ENCODE data around the gene OSBPL3.
"Not testable (repeated sequence)": the region's sequence is repeated elsewhere in the genome, so short reads cannot be mapped to it uniquely, and the experiment has no call there.

The OSBPL3 gene

GRCh38 chr7:24917510-24918239 lies 62.3 kb downstream of the OSBPL3 start:
- DNase-seq: no peak

DNA sequence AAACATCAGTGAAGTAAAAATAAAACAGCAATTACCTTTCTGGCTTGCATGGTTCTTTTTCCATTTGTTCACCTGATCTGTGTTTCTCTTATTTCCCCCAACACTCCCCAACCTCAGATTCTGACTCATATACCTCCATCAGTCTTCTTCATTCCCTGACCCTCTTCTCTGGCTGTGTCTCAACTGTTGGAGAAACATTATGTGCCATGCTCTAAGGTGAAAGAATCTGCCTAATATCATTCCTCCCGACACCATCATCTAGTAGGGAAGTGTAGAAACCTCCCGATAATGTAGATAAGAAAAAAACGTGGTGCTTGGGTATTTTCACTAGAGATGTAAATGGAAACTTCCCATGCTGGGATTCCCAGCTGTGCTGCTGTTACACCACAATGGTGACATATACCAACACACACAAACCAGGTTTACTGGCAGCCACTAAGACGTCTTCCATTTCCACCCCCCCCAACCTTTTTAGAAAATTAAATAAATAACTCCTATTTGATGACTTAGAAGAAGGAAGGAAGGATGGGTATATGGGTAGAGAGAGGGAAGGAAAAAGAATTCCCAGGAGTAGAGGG lies 63.4 kb downstream of the OSBPL3 start:
- DNase-seq: no peak

DNA sequence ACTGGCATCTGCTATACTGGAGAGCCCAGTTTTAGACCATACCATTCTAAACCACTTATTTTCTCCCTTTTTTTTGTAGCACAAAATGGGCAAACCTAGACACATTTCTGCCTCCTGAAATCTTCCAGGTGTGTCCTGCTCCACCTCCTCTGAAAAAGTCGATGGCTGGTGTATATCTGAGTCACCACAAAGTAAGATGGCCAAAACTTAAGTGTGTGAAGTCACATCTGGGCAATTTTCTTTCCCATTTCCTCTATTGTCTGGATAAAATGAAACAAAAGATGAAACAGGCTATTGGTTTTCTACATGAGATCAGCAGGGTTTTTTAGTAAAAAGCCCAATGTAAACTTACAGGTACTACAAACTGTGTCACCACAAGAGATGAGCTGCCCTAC lies 65.5 kb downstream of the OSBPL3 start:
- no peak for DNase-seq

GRCh38 chr7:24913801-24914464 lies 66.0 kb downstream of the OSBPL3 start:
- DNase-seq: no peak

DNA sequence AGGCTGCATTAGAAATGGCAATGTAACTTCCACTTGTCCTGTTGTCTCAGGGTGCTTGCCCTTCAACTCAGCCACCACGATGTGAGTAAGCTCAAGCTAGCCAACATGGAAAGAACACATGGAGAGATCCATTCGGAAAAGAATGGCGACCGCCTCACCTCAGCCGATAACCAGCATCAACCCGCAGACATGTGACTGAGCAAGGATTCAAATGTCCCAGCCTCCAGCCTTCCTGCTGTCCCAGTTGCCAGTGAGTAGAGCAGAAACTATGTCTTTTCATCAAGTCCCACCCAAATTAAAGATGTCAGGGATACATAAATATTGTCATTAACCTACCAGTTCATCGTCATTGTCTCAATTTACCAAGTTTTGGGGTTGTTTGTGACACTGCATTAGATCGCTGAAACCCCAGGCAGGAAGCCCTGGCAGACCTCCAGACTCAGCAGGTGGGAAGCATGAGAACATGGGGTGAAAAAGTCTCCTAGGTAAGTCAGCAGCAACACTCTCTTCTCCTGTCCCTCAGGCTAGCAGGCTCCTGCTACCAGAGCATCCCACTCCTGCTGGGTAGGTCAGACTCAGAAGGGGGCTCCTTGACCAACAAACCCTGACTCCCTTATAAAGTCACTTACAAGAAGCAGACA lies 67.0 kb downstream of the OSBPL3 start:
- no peak for DNase-seq

- no peak for DNase-seq
These were observed 67.6 kb downstream of the OSBPL3 start for GRCh38 chr7:24912424-24912823.

- no peak for DNase-seq
These were observed 68.8 kb downstream of the OSBPL3 start for GRCh38 chr7:24911213-24911603.

- DNase-seq: no peak
These were observed 69.3 kb downstream of the OSBPL3 start for GRCh38 chr7:24910551-24911212.

GRCh38 chr7:24908727-24909126 lies 71.3 kb downstream of the OSBPL3 start:
- no peak for DNase-seq

GRCh38 chr7:24908166-24908565 lies 71.8 kb downstream of the OSBPL3 start:
- DNase-seq: no peak

DNA sequence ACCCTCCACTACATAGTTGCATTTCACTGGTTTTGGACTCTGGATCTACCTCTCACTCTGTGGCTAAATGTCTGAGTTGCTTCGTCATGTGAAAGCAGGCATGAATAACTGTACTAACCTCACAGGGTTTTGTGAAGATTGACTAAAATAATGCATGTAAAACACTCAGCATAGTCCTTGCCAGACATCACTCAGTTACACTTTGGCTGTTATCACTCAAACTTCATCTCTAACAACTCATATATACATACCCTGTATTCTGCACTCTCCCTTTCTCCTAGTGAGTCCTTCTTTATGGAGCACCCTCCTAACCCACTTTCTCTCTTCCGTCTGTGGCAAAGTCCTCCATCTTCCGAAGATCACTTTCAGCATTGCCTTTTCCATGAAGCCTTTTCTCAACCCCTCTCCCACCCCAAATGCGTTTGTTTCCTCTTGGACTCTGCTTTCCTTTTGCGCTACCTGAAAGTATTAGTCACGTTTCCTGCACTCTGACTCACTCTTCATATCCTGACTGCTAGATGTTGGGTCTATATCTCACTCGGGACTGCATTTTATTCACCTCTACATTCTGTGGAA lies 72.6 kb downstream of the OSBPL3 start:
- DNase-seq: no peak

- no peak for DNase-seq
These were observed 73.8 kb downstream of the OSBPL3 start for GRCh38 chr7:24905996-24906770.

DNA sequence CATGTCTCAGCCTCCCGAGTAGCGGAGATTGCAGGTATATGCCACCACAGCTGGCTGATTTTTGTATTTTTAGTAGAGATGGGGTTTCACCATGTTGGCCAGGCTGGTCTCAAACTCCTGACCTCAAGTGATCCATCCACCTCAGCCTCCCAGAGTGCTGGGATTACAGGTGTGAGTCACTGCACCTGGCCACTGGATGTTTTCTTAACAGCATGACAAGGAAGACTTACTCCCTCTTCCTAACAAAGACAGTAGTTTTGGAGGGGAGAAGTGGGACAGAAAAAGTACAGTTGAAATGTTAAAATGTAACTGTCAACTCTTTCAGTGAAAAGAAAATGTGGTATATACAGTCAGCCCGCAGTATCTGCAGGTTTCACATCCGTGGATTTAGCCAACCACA lies 76.0 kb downstream of the OSBPL3 start:
- not testable (repeated sequence) for DNase-seq

DNA sequence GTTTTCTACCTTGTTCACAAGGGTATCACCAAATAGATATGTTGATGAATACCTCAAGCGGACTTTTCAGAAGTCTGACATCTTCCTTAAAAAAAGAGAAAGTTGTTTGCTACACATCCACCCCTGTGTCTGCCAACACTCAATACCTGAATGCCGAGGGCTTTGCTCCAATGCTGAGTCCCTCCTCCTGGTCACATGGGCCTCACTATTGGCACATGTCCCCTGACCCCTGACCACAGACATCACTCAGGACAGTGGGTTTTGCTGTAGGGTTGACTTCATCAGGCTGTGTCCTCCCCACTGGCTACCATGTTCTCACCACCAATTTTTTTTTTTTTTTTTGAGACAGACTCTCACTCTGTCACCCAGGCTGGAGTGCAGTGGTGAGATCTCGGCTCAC lies 76.4 kb downstream of the OSBPL3 start:
- no peak for DNase-seq

DNA sequence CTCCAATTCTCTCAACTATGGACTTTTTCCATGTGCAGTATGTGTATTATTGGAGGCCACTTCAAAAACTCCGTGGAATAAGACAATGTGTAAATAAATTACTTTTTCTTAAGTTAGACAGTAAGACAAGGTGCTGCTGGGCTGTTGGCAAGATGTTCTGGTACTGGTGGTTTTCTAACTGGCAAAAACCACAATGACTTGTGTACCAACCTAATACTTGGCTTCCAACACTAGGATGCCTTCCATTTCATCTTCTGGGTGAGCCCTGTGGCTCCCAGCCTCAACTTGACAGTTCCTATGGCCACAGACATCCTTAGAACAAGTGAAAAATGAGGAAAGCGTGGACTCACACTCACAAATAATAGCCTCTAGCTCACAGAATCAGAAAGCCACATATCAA lies 77.0 kb downstream of the OSBPL3 start:
- no peak for DNase-seq

DNA sequence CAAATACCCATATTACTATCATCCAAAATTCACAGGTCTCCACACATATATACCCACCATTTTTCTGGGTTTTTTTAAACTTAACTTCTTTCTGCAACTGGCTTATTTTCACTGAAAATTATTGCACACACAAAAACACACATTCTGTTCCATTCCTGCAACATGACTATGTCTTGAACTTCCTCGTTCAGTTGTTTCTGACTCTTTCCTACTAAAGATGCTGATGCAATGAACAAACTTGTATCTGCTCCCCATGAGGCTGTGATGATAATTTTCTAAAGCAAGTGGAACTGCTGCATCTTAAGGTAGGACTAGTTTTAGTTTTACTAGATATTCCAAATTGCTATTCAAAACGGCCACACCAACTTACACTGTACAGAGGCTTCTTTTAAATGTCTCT lies 77.7 kb downstream of the OSBPL3 start:
- DNase-seq: no peak

GRCh38 chr7:24899905-24900304 lies 80.1 kb downstream of the OSBPL3 start:
- no peak for DNase-seq

GRCh38 chr7:24899161-24899560 lies 80.8 kb downstream of the OSBPL3 start:
- DNase-seq: no peak

- DNase-seq: no peak
These were observed 81.3 kb downstream of the OSBPL3 start for GRCh38 chr7:24898691-24899090.

GRCh38 chr7:24896031-24896501 lies 83.9 kb downstream of the OSBPL3 start:
- no peak for DNase-seq

DNA sequence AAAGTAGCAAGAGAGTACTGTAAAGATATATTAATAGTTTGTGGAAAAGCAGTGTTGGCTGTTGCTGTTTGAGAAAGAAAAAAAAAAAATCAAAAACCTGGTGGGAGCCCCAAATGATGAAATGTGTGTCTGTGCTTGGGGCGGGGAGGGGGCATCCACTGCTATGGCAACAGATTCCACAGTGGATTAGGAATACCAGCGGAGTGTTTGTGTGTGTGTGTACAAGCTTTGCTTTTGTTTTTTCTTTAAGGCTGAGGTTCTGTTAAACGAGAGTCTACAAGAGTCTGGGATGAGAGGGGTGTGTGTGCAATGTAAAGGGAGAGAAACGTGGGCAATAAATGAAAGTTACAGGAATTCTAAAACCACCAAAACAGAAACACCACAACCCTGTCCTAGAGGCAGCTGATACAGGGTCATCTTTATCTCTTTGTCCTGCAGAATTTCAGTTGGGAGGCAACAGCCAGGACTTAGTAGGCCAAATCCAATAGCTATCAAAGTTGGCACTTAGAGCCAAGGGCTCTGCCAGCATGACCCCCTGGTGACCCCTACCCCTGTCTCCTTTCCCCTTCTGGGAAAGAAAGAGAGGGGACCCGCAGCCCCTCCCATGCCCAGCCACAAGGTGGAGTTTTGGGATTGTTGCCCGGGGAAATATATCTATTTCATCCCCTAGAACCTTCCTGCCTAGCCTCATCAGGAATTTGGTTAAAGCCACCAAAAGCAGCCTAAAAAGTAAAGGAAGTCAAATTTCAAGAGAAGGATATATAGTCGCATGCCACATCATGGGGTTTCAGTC lies 85.4 kb downstream of the OSBPL3 start:
- no peak for DNase-seq

Measured in CD4-positive, alpha-beta T cell treated with Interleukin-15 for 1 hour (primary cell).